NCI-H187 treated with DMSO at 0.1 percent for 48 hours (cell line): ENCODE results near the gene STK10.

Experiments used
- DNase-seq: peaks from one replicate; lab custom pipeline; 2025; lab: John Stamatoyannopoulos, UW

Gene STK10

GRCh38 chr5:172089298-172090117 lies 98.5 kb downstream of the STK10 start:
- no peak for DNase-seq

GRCh38 chr5:172088801-172089200 lies 99.2 kb downstream of the STK10 start:
- no peak for DNase-seq

DNA sequence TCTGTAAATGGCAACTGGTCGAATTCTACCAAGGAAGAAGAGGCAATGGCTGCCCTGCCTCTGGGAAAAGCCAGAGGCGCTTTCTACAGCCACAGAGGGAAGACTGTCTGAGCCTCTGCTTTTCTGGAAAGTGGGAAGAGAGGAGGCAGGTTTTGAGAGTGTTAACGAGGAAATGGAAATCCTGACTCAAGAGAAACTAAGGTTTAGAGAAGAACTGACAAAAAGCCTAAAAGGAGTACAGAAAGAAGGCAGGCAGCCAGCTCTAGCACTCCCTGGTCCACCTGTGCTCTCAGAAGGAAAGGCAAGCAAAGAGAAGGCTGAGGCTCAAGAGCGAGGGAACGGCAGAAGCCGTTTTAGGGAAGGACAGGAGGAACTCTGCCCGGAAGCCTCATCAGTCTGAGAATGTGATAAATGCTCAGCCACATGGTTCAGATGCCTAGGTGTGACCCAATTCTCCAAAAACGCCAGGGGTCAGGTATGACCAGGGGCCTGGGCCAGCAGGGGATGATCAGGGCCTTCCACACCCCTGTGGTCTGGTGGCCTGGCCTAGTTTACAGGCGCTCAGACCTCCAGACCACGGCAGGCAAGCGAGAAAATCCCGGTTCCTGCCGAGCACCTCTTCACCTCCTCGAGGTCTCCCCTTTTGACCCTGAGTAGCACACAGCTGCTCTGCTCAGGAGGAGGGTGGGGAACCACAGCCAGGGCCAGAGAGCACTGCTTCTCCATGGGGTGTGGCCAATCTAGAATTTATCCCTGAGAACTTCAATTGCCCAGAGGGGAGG lies 101.6 kb downstream of the STK10 start:
- DNase-seq = no peak

GRCh38 chr5:172085738-172086137 lies 102.3 kb downstream of the STK10 start:
- DNase-seq = no peak

GRCh38 chr5:172082180-172082579 lies 105.8 kb downstream of the STK10 start:
- DNase-seq = no peak

DNA sequence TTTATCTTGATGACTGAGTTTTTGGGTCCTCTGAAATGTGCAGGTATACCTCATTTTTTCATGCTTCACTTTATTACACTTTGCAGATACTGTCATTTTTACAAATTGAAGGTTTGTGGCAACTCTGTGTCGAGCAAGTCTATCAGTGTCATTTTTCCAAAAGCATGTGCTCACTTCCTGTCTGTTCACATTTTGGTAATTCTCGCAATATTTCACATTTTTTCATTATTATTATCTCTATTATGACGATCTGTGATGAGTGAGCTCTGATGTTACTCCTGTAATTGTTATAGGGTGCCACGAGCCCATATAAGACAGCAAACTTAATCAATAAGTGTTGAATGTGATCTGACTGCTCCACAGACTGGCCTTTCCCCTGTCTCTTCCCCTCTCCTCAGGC lies 108.1 kb downstream of the STK10 start:
- DNase-seq = no peak

- no peak for DNase-seq
Observed at GRCh38 chr5:172078726-172079345, 109.2 kb downstream of the STK10 start.

DNA sequence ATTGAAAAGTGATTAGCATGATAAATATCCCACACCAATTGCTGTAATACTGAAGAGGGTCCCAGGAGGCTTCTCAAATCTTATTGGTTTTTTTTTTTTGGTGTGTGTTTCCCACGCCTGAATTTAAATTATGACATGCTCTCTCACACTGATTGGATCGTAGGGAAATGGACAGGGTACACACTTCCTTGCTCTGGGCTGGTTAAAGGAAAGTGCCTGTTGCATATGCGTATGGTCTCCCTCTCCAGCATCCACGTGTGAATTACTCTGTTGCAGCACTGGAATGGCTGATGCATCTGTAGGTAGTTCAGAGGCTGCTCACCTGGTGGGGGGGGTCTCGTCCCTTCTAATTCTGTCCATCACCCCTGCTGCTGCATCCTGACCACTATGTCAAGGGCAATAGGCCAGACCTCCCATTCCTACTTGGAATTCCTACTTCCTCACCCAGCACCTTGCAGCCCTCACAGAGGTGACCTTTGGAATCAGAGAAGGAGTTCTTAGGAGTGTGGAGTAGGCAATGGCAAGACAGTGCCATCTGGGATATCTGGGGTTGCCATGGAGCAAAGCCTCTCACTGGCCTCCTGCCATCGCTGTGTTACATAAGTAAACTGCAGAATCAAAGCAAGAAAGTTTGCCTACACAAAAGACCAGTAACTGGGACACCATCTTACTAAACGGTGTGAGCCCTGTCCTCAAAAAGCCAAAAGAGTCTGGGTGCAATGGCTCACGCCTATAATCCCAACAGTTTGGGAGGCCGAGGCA lies 110.2 kb downstream of the STK10 start:
- DNase-seq = no peak

DNA sequence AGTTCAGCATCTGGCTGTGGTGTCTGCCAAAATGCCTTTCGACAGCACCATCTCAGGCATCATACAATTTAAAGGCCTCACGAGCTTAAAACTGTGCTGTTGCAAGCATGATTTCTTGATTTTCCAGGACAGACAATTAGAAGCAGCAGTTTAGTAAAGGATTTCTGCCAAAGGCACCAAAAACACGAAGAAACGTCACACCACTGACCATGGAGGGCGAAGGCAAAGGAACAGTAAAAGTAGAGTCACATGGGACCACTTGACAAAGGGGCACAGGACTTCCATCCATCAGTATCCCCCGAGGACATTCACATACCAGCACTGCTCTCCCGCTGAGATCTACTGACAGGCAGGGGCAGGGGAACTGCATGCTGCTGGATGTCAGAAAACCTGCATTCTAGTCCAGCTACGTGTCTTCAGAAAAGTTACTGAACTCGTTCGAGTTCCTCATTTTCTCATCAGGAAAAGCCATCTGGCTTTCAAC lies 111.2 kb downstream of the STK10 start:
- no peak for DNase-seq

DNA sequence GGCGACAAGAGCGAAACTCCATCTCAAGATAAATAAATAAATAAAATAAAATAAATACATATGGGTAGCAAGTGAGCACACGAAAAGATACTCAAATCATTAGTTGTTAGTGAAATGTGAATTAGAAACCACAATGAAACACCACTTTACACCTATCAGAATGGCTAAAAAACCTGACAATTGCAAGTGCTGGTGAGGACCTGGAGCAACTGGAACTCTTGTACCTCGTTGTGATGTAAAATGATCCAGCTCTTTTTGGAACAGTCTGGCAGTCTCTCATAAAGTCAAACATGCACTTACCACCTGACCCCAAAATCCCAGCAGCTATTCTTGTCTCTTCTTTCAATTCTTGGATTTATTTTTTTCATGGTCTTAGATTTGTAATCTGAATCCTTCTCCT lies 112.4 kb downstream of the STK10 start:
- no peak for DNase-seq

DNA sequence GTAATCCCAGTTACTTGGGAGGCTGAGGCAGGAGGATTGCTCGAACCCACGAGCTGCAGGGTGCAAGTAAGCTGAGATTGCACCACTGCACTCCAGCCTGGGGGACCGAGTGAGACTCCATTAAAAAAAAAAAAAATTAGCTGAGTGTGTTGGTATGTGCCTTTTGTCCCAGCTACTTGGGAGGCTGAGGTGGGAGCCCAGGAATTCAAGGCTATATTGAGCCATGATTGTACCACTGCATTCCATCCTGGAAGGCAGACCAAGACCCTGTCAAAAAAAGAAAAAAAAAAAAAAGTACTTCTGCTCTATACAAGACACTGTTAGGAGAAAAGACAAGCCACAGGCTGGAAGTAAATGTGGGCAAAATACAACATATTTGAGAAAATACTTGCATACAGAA lies 113.1 kb downstream of the STK10 start:
- no peak for DNase-seq

DNA sequence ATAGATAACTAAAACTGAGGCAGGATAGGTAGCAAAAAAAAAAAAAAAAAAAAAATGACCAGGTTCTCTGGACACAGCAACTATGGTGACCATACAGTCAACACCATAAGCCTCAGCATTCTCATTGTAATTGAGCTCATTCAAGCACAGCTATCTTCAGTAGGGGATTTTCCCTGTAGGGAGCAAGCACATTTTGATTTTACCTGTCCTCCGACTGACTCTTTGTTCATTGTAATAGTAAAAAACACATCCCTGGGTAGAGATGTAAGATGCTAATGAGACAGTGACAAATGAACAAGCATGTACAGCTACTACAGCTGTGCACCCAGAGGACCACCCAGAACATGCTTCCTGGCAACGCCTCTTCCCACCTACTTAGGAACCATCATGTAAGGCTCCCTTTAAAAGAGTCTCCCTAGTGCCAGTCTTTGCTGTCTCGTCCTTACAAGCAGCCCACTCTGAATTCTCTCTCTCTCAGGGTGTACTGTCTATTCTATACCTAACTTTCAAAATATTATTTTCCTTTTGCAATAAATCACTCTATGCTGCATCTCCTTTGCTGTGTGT lies 116.6 kb downstream of the STK10 start:
- DNase-seq = no peak

DNA sequence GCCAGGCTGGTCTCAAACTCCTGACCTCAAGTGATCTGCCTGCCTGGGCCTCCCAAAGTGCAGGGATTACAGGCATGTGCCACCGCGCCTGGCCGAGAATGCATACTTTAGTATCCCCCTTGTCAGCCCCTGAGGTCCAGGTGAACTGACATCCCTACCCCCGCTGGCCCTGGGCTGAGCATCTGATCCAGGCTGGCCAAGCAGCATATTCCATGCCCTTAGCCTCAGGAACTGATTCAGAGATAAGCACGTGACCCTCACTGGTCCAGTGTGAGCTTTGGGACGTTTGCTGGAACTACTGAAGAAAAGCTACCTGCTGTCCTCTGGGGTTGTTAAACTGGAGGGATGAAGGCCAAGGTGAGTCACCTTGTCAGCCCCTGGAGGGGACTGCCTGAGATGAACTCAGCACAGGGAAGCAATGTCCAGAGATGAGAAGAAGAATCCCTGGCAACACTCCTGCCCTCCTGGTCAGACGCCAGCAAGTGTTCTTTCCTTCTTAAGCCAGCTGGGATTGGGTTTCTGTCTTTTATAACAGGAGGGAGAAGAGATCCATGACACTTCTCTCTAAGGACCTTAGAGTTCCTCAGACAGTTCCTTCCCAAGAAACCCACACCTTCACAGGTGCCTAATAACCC lies 122.5 kb downstream of the STK10 start:
- DNase-seq = no peak

DNA sequence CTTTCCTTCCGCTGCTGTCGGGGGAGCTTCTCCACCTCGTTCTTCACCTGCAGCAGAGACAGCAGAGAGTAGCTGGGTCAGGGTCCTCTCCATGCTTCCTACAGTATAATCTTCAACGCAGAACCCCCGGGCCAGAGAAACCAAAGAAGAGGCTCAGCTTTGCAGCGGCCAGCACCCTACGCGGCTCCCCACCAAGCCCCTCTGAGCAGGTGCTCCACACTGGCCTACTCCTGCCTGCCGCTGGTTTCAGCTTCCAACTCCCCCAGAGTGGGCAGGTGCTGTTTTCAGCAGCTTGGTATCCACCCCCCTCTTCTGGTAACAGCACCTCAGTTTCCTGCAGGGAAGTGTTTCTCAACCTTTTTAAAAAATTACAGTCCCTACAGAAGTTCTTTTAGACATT lies 123.3 kb downstream of the STK10 start:
- DNase-seq = no peak

GRCh38 chr5:172064358-172064757 lies 123.7 kb downstream of the STK10 start:
- DNase-seq = no peak

- DNase-seq = no peak
Observed at GRCh38 chr5:172063463-172064235, 124.4 kb downstream of the STK10 start.

DNA sequence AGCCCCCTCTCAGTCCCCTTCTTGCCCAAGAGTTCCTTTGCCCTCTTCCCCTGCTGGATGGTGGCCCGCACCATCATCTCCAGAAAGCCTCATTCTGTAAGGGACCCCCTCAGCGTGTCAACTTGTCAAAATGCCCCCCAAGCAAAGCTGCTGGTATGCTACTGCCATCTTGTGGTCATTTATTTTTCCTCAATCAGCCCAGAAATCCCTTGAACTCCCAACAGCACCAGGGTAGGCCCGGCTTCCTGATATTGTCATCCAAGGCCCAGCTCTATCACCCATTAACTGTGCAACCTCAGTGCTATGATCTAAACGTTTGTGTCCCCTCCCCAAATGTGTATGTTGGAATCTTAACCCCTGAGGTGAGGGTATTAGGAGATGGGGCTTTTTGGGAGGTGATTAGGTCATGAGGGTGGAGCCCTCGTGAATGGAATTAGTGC lies 128.3 kb downstream of the STK10 start:
- no peak for DNase-seq

DNA sequence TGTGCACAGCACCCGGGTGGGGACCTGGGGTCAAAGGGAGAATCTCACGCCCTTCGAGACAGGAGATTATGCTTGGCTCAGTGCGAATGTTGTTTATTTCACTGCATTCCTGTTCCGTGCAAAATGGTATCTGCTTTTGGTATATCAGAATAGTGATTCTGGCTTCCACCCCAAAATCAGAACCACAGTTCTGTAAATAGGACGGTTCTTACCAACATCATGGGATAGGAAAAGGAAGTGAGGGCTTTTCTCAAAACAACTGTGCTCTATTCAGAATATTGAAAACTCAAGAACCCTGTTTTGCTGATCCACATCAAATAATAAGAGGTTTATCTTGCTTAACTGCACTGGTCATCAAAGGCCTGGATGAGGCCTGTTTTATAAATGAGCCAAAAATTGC lies 129.9 kb downstream of the STK10 start:
- DNase-seq = no peak

- no peak for DNase-seq
Observed at GRCh38 chr5:172055996-172056395, 132.0 kb downstream of the STK10 start.

- DNase-seq = no peak
Observed at GRCh38 chr5:172055421-172055820, 132.6 kb downstream of the STK10 start.
